WTC11 (cell line): Measurements from ENCODE around the gene MST1R. TPM values are rescaled to one million over a fixed set of nuclear protein-coding genes. Genes with fewer than 3 reads are reported as not detected.

Source experiments
- ATAC-seq: fragments of 200-7000 bp; cut with Tn5 transposase; 2 replicates; pipeline ENCODE4 v1.10.0; 2021; ENCODE audit warnings: mild to moderate bottlenecking, moderate library complexity
- CTCF ChIA-PET: fragments of 300-600 bp; sonication (Branson Sonifier 250); formaldehyde crosslinking; loops from one replicate; lab custom pipeline; 2021; ENCODE audit warnings: antibody characterized with exemption; lab: Charles Lee
- POLR2A ChIA-PET: fragments of 350-600 bp; sonication (Branson Sonifier 250); formaldehyde crosslinking; loops from one replicate; lab custom pipeline; 2021; ENCODE audit warnings: antibody characterized with exemption; lab: Charles Lee
- DNase-seq: peaks from one replicate; pipeline ENCODE4 v3.0.0; 2021; ENCODE audit warnings: low spot score
- H3K27ac Mint-ChIP-seq: 2 replicates; pipeline ENCODE4 v1.8.0; 2021; ENCODE audit warnings: mixed read lengths
- H3K27me3 Mint-ChIP-seq: 2 replicates; pipeline ENCODE4 v1.8.0; 2021; ENCODE audit warnings: low read depth, mild to moderate bottlenecking, moderate library complexity, mixed read lengths
- H3K36me3 Mint-ChIP-seq: 2 replicates; pipeline ENCODE4 v1.8.0; 2021; ENCODE audit warnings: mixed read lengths
- H3K4me1 Mint-ChIP-seq: 2 replicates; pipeline ENCODE4 v1.8.0; 2022; ENCODE audit warnings: mixed read lengths
- H3K4me3 Mint-ChIP-seq: 2 replicates; pipeline ENCODE4 v1.8.0; 2021; ENCODE audit warnings: mild to moderate bottlenecking, moderate library complexity, mixed read lengths
- H3K9me3 Mint-ChIP-seq: 2 replicates; pipeline ENCODE4 v1.8.0; 2021; ENCODE audit warnings: mixed read lengths
- CTCF ChIP-seq: fragments of 200-600 bp; IDR thresholded peaks from 2 replicates; pipeline ENCODE4 v1.8.0; 2022; ENCODE audit warnings: antibody characterized with exemption
- E2F1 ChIP-seq: sonication (generic); formaldehyde crosslinking; IDR thresholded peaks from 2 replicates; pipeline ENCODE4 v1.8.0; 2022; ENCODE audit warnings: mild to moderate bottlenecking, missing genetic modification reagents
- ELF4 ChIP-seq: sonication (generic); formaldehyde crosslinking; IDR thresholded peaks from 2 replicates; pipeline ENCODE4 v1.8.1; 2022; ENCODE audit warnings: low read depth, mild to moderate bottlenecking, moderate library complexity, missing genetic modification reagents
- ERG ChIP-seq: fragments of 250-450 bp; sonication (Bioruptor Pico); IDR thresholded peaks from 2 replicates; pipeline ENCODE4 v1.8.0; 2021; ENCODE audit warnings: mild to moderate bottlenecking
- ETV6 ChIP-seq: sonication (generic); formaldehyde crosslinking; IDR thresholded peaks from 2 replicates; pipeline ENCODE4 v1.8.1; 2022; ENCODE audit warnings: mild to moderate bottlenecking, missing genetic modification reagents
- FOXJ3 ChIP-seq: sonication (generic); formaldehyde crosslinking; IDR thresholded peaks from 2 replicates; pipeline ENCODE4 v1.9.0; 2021; ENCODE audit warnings: missing genetic modification reagents, mild to moderate bottlenecking, borderline replicate concordance
- IRF2 ChIP-seq: sonication (generic); formaldehyde crosslinking; IDR thresholded peaks from 2 replicates; pipeline ENCODE4 v1.8.0; 2022; ENCODE audit warnings: low read depth, missing genetic modification reagents, borderline replicate concordance
- JUN ChIP-seq: sonication (generic); formaldehyde crosslinking; IDR thresholded peaks from 2 replicates; pipeline ENCODE4 v1.8.0; 2023; ENCODE audit warnings: mild to moderate bottlenecking, missing genetic modification reagents
- MXD4 ChIP-seq: fragments of 250-450 bp; sonication (Bioruptor Pico); IDR thresholded peaks from 2 replicates; pipeline ENCODE4 v1.8.0; 2021; ENCODE audit warnings: mild to moderate bottlenecking, moderate library complexity, borderline replicate concordance
- NFYB ChIP-seq: sonication (generic); formaldehyde crosslinking; conservative IDR thresholded peaks from 2 replicates; pipeline ENCODE4 v1.8.0; 2022; ENCODE audit warnings: low read depth, missing genetic modification reagents
- NR1H2 ChIP-seq: sonication (generic); formaldehyde crosslinking; IDR thresholded peaks from 2 replicates; pipeline ENCODE4 v1.9.0; 2021; ENCODE audit warnings: mild to moderate bottlenecking, moderate library complexity, missing genetic modification reagents
- NR2C2 ChIP-seq: sonication (generic); formaldehyde crosslinking; IDR thresholded peaks from 2 replicates; pipeline ENCODE4 v1.8.0; 2022; ENCODE audit warnings: mild to moderate bottlenecking, missing genetic modification reagents
- RELA ChIP-seq: sonication (generic); formaldehyde crosslinking; IDR thresholded peaks from 2 replicates; pipeline ENCODE4 v1.8.1; 2022; ENCODE audit warnings: missing genetic modification reagents, mild to moderate bottlenecking, borderline replicate concordance
- SMAD3 ChIP-seq: sonication (generic); formaldehyde crosslinking; IDR thresholded peaks from 2 replicates; pipeline ENCODE4 v1.8.0; 2022; ENCODE audit warnings: missing genetic modification reagents, mild to moderate bottlenecking, borderline replicate concordance
- ZMAT4 ChIP-seq: fragments of 250-450 bp; sonication (Bioruptor Pico); IDR thresholded peaks from 2 replicates; pipeline ENCODE4 v1.9.0; 2021; ENCODE audit warnings: mild to moderate bottlenecking
- ZNF121 ChIP-seq: sonication (generic); formaldehyde crosslinking; IDR thresholded peaks from 2 replicates; pipeline ENCODE4 v1.8.0; 2023; ENCODE audit warnings: missing genetic modification reagents
- ZNF219 ChIP-seq: sonication (generic); formaldehyde crosslinking; IDR thresholded peaks from 2 replicates; pipeline ENCODE4 v1.8.0; 2023; ENCODE audit warnings: missing genetic modification reagents, mild to moderate bottlenecking, borderline replicate concordance
- ZNF425 ChIP-seq: fragments of 250-450 bp; sonication (Bioruptor Pico); conservative IDR thresholded peaks from 2 replicates; pipeline ENCODE4 v1.9.0; 2021; ENCODE audit warnings: mild to moderate bottlenecking
- ZNF671 ChIP-seq: fragments of 250-450 bp; sonication (Bioruptor Pico); IDR thresholded peaks from 2 replicates; pipeline ENCODE4 v1.8.0; 2021; ENCODE audit warnings: mild to moderate bottlenecking
- total RNA-seq: library from RNA; stranded (reverse); gene quantifications from 3 replicates; pipeline ENCODE4 v1.2.3, GENCODE V29; 2021
- TF ChIP-seq, protein P1 (sequence below): sonication (generic); formaldehyde crosslinking; IDR thresholded peaks from 2 replicates; pipeline ENCODE4 v1.8.0; 2023; ENCODE audit warnings: mild to moderate bottlenecking, missing genetic modification reagents
- TF ChIP-seq, protein P2 (sequence below): sonication (generic); formaldehyde crosslinking; IDR thresholded peaks from 2 replicates; pipeline ENCODE4 v1.8.1; 2023; ENCODE audit warnings: mild to moderate bottlenecking, missing genetic modification reagents, moderate library complexity
- TF ChIP-seq, protein P3 (sequence below): sonication (generic); formaldehyde crosslinking; IDR thresholded peaks from 2 replicates; pipeline ENCODE4 v1.8.1; 2023; ENCODE audit warnings: mild to moderate bottlenecking, missing genetic modification reagents, borderline replicate concordance

The MST1R gene
- total RNA-seq, 1 experiment from 2014 or later, result 6.2 TPM

- no peak for TF ChIP-seq ZNF219 (CRISPR knock-in tag)
- TF ChIP-seq, protein P1, sequence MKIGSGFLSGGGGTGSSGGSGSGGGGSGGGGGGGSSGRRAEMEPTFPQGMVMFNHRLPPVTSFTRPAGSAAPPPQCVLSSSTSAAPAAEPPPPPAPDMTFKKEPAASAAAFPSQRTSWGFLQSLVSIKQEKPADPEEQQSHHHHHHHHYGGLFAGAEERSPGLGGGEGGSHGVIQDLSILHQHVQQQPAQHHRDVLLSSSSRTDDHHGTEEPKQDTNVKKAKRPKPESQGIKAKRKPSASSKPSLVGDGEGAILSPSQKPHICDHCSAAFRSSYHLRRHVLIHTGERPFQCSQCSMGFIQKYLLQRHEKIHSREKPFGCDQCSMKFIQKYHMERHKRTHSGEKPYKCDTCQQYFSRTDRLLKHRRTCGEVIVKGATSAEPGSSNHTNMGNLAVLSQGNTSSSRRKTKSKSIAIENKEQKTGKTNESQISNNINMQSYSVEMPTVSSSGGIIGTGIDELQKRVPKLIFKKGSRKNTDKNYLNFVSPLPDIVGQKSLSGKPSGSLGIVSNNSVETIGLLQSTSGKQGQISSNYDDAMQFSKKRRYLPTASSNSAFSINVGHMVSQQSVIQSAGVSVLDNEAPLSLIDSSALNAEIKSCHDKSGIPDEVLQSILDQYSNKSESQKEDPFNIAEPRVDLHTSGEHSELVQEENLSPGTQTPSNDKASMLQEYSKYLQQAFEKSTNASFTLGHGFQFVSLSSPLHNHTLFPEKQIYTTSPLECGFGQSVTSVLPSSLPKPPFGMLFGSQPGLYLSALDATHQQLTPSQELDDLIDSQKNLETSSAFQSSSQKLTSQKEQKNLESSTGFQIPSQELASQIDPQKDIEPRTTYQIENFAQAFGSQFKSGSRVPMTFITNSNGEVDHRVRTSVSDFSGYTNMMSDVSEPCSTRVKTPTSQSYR, result no peak
- TF ChIP-seq ERG (CRISPR knock-in tag), result no peak
- TF ChIP-seq MXD4, result no peak
- no peak for TF ChIP-seq RELA (CRISPR knock-in tag)
- TF ChIP-seq ETV6, result no peak
- TF ChIP-seq IRF2 (CRISPR knock-in tag), result no peak
- TF ChIP-seq, all 79 proteins: peak for 0
Observed at GRCh38 chr3:49865198-49865784, 38.4 kb downstream of the MST1R start (continued).

GRCh38 chr3:49864505-49864904 is 39.2 kb downstream of the MST1R start:
- H3K9me3 Mint-ChIP-seq, result no peaks in the 10 kb centered on the region
- H3K36me3 Mint-ChIP-seq, result peaks cover 13% of the 10 kb centered on the region
- no peak for ATAC-seq
- ChIA-PET POLR2A (no interaction called here), CTCF (interaction anchor here (3.9 kb wide), 1 partner anchor 25 kb away, joined by 11 read pairs; no protein-coding TSS in a partner anchor)
- H3K27ac Mint-ChIP-seq, result no peak overlapping the region
- H3K27me3 Mint-ChIP-seq, result no peaks in the 10 kb centered on the region
- H3K4me3 Mint-ChIP-seq, result no peak overlapping the region
- H3K4me1 Mint-ChIP-seq, result peaks cover 44% of the 10 kb centered on the region
- DNase-seq, result no peak
- TF ChIP-seq FOXJ3 (CRISPR knock-in tag) (no peak), ZNF121 (CRISPR knock-in tag) (no peak), CTCF (no peak), JUN (CRISPR knock-in tag) (no peak), MXD4 (no peak), SMAD3 (no peak), ZNF671 (no peak), E2F1 (CRISPR knock-in tag) (no peak), ZNF425 (CRISPR knock-in tag) (no peak), NFYB (CRISPR knock-in tag) (no peak), NR1H2 (no peak), ELF4 (CRISPR knock-in tag) (no peak), ZMAT4 (CRISPR knock-in tag) (no peak), NR2C2 (CRISPR knock-in tag) (no peak)
- TF ChIP-seq, protein P2, sequence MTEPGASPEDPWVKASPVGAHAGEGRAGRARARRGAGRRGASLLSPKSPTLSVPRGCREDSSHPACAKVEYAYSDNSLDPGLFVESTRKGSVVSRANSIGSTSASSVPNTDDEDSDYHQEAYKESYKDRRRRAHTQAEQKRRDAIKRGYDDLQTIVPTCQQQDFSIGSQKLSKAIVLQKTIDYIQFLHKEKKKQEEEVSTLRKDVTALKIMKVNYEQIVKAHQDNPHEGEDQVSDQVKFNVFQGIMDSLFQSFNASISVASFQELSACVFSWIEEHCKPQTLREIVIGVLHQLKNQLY (CRISPR knock-in tag), result no peak
- TF ChIP-seq, protein P3, sequence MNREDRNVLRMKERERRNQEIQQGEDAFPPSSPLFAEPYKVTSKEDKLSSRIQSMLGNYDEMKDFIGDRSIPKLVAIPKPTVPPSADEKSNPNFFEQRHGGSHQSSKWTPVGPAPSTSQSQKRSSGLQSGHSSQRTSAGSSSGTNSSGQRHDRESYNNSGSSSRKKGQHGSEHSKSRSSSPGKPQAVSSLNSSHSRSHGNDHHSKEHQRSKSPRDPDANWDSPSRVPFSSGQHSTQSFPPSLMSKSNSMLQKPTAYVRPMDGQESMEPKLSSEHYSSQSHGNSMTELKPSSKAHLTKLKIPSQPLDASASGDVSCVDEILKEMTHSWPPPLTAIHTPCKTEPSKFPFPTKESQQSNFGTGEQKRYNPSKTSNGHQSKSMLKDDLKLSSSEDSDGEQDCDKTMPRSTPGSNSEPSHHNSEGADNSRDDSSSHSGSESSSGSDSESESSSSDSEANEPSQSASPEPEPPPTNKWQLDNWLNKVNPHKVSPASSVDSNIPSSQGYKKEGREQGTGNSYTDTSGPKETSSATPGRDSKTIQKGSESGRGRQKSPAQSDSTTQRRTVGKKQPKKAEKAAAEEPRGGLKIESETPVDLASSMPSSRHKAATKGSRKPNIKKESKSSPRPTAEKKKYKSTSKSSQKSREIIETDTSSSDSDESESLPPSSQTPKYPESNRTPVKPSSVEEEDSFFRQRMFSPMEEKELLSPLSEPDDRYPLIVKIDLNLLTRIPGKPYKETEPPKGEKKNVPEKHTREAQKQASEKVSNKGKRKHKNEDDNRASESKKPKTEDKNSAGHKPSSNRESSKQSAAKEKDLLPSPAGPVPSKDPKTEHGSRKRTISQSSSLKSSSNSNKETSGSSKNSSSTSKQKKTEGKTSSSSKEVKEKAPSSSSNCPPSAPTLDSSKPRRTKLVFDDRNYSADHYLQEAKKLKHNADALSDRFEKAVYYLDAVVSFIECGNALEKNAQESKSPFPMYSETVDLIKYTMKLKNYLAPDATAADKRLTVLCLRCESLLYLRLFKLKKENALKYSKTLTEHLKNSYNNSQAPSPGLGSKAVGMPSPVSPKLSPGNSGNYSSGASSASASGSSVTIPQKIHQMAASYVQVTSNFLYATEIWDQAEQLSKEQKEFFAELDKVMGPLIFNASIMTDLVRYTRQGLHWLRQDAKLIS (CRISPR knock-in tag), result no peak
